GM23338 (cell line): ENCODE results near the gene SLC13A5. TPM values are rescaled to one million over a fixed set of nuclear protein-coding genes. Genes with fewer than 3 reads are reported as not detected.
"Not testable (repeated sequence)": the region's sequence is repeated elsewhere in the genome, so short reads cannot be mapped to it uniquely, and the experiment has no call there.

Experiments
- ATAC-seq: fragments of 200-7000 bp; cut with Tn5 transposase; 3 replicates; pipeline ENCODE4 v1.9.1; 2020
- DNase-seq: peaks from one replicate; pipeline ENCODE4 v3.0.0-alpha.2; 2015; ENCODE audit warnings: low spot score
- H2AFZ ChIP-seq: fragments of 200-600 bp; sonication (generic); 2 replicates; pipeline ENCODE4 v1.8.0; 2016; ENCODE audit warnings: antibody characterized with exemption, mild to moderate bottlenecking, moderate library complexity
- H3F3A ChIP-seq: fragments of 200-600 bp; sonication (generic); replicated peaks from 2 replicates; pipeline ENCODE4 v1.8.0; 2017; ENCODE audit warnings: antibody characterized with exemption, mixed run types, low read depth
- H3K27ac ChIP-seq: fragments of 200-600 bp; sonication (generic); 2 replicates; pipeline ENCODE4 v1.6.1; 2016; ENCODE audit warnings: low read depth
- H3K27me3 ChIP-seq: fragments of 200-600 bp; sonication (generic); 2 replicates; pipeline ENCODE4 v1.8.0; 2016; ENCODE audit warnings: mild to moderate bottlenecking, mixed run types, moderate library complexity; ENCODE audit not compliant: insufficient read depth
- H3K36me3 ChIP-seq: fragments of 200-600 bp; sonication (generic); 2 replicates; pipeline ENCODE4 v1.8.0; 2016; ENCODE audit warnings: mild to moderate bottlenecking; ENCODE audit not compliant: insufficient read depth
- H3K4me1 ChIP-seq: fragments of 200-600 bp; sonication (generic); 2 replicates; pipeline ENCODE4 v1.8.0; 2016; ENCODE audit warnings: mild to moderate bottlenecking, moderate library complexity; ENCODE audit not compliant: insufficient read depth
- H3K4me2 ChIP-seq: fragments of 200-600 bp; sonication (generic); 2 replicates; pipeline ENCODE4 v1.7.1; 2017; ENCODE audit warnings: mixed run types
- H3K4me3 ChIP-seq: fragments of 200-600 bp; sonication (generic); 2 replicates; pipeline ENCODE4 v1.6.1; 2016; ENCODE audit warnings: mixed run types
- H3K79me2 ChIP-seq: fragments of 200-600 bp; sonication (generic); replicated peaks from 2 replicates; pipeline ENCODE4 v1.8.0; 2017; ENCODE audit warnings: mild to moderate bottlenecking; ENCODE audit not compliant: insufficient read depth
- H3K9me2 ChIP-seq: fragments of 200-600 bp; sonication (generic); 2 replicates; pipeline ENCODE4 v1.8.0; 2017; ENCODE audit not compliant: insufficient read depth
- H4K20me1 ChIP-seq: fragments of 200-600 bp; sonication (generic); replicated peaks from 2 replicates; pipeline ENCODE4 v1.8.0; 2017; ENCODE audit warnings: mild to moderate bottlenecking; ENCODE audit not compliant: insufficient read depth
- H3K27ac Mint-ChIP-seq: 2 replicates; pipeline ENCODE4 v1.8.0; 2020; ENCODE audit warnings: inconsistent platforms, mild to moderate bottlenecking, moderate library complexity, mixed read lengths
- H3K27me3 Mint-ChIP-seq: 3 replicates; pipeline ENCODE4 v1.8.0; 2022; ENCODE audit warnings: low read depth, mild to moderate bottlenecking, moderate library complexity, mixed read lengths, inconsistent platforms; ENCODE audit not compliant: insufficient read depth, poor library complexity
- H3K36me3 Mint-ChIP-seq: 3 replicates; pipeline ENCODE4 v1.8.0; 2021; ENCODE audit warnings: low read depth, mild to moderate bottlenecking, inconsistent platforms, moderate library complexity, mixed read lengths
- H3K4me1 Mint-ChIP-seq: 3 replicates; pipeline ENCODE4 v1.8.0; 2020; ENCODE audit warnings: mild to moderate bottlenecking, inconsistent platforms, mixed read lengths
- H3K4me3 Mint-ChIP-seq: 3 replicates; pipeline ENCODE4 v1.8.0; 2021; ENCODE audit warnings: moderate library complexity, mild to moderate bottlenecking, inconsistent platforms, mixed read lengths
- H3K9me3 Mint-ChIP-seq: 3 replicates; pipeline ENCODE4 v1.8.0; 2020; ENCODE audit warnings: moderate library complexity, mild to moderate bottlenecking, inconsistent platforms, mixed read lengths
- NANOG ChIP-seq: IDR thresholded peaks from 2 replicates; pipeline ENCODE4 v1.6.1; 2016; ENCODE audit warnings: antibody characterized with exemption, borderline replicate concordance
- POLR2AphosphoS5 ChIP-seq: IDR thresholded peaks from 2 replicates; pipeline ENCODE4 v1.6.1; 2016; ENCODE audit warnings: antibody characterized with exemption, low read depth
- REST ChIP-seq: IDR thresholded peaks from one replicate; pipeline ENCODE4 v1.6.1; 2018; ENCODE audit warnings: antibody characterized with exemption; ENCODE audit not compliant: unreplicated experiment
- ZNF462 ChIP-seq: fragments of 250-450 bp; sonication (Bioruptor Pico); IDR thresholded peaks from 2 replicates; pipeline ENCODE4 v1.5.0; 2020; ENCODE audit warnings: mild to moderate bottlenecking, moderate library complexity
- polyA plus RNA-seq: library from polyadenylated mRNA; unstranded; fragments of >200 nt; fragmentation: Nextera tagmentation; extraction: Ambion mirVana; gene quantifications from 2 replicates; pipeline ENCODE4 v1.2.1, GENCODE V29; 2016
- total RNA-seq: library from RNA; depleted of rRNA; stranded (reverse); fragments of >200 nt; shearing (Covaris generic); gene quantifications from 2 replicates; pipeline ENCODE4 v1.2.3, GENCODE V29; 2014
- TF ChIP-seq, protein P1 (sequence below), 2 experiments: fragments of 200-600 bp in 1 of 2; sonication (generic) in 1 of 2; conservative IDR thresholded peaks; 2 replicates each; pipeline versions ENCODE4 v1.5.1 to v1.6.1; 2016 to 2017; ENCODE audit warnings: antibody characterized with exemption in 2 of 2, low read depth in 2 of 2, mild to moderate bottlenecking in 2 of 2, moderate library complexity in 1 of 2

The SLC13A5 gene
- total and polyA plus RNA-seq, 2 experiments from 2014 or later = 1.2 to 2.3 TPM

DNA sequence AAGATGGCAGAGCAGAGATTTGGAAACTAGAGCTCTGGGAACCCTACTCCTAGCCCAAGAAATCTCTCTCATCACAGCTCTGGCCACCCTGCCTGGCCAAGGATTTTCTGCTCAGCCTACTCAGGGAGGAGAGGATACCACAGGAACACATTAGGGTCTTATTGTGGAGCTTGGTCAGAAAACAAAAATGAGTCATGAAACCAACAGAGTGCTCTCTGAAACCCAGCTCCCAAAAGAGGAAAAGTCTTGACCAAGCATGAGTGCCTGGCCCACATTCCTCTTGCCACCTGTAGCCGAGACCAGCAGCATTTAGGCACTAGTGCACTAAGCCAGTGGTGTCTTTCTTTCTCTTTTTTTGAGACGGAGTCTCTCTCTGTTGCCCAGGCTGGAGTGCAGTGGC lies 18.1 kb downstream of the SLC13A5 start:
- no peak for ATAC-seq
- no peak for DNase-seq
- Histone ChIP-seq H4K20me1 (no peaks in the 10 kb centered on the region), H3K79me2 (no peaks in the 10 kb centered on the region), H2AFZ (no peak overlapping the region), H3K4me3 (no peak overlapping the region), H3K4me1 (no peaks in the 10 kb centered on the region), H3K9me2 (no peaks in the 10 kb centered on the region), H3F3A (no peaks in the 10 kb centered on the region), H3K4me2 (no peak overlapping the region), H3K27ac (no peak overlapping the region), H3K36me3 (no peaks in the 10 kb centered on the region), H3K27me3 (no peaks in the 10 kb centered on the region)
- H3K27ac Mint-ChIP-seq = no peak overlapping the region
- 0 out of 3 replicates have a peak, but pooled peaks cover 3% of the 10 kb centered on the region for H3K9me3 Mint-ChIP-seq
- no peaks in the 10 kb centered on the region for H3K4me1 Mint-ChIP-seq
- H3K27me3 Mint-ChIP-seq = peaks cover 17% of the 10 kb centered on the region
- no peaks in the 10 kb centered on the region; the same call in 2 of the 3 replicates for H3K36me3 Mint-ChIP-seq
- H3K4me3 Mint-ChIP-seq = no peak overlapping the region
- TF ChIP-seq, protein P1, sequence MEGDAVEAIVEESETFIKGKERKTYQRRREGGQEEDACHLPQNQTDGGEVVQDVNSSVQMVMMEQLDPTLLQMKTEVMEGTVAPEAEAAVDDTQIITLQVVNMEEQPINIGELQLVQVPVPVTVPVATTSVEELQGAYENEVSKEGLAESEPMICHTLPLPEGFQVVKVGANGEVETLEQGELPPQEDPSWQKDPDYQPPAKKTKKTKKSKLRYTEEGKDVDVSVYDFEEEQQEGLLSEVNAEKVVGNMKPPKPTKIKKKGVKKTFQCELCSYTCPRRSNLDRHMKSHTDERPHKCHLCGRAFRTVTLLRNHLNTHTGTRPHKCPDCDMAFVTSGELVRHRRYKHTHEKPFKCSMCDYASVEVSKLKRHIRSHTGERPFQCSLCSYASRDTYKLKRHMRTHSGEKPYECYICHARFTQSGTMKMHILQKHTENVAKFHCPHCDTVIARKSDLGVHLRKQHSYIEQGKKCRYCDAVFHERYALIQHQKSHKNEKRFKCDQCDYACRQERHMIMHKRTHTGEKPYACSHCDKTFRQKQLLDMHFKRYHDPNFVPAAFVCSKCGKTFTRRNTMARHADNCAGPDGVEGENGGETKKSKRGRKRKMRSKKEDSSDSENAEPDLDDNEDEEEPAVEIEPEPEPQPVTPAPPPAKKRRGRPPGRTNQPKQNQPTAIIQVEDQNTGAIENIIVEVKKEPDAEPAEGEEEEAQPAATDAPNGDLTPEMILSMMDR (conservative IDR thresholded peaks at IDR 0.05; ENCODE audit: low read depth in 2 of 2) = no peak
- no peak for TF ChIP-seq POLR2AphosphoS5
- no peak for TF ChIP-seq ZNF462 (CRISPR knock-in tag)
- no peak for TF ChIP-seq NANOG
- TF ChIP-seq REST = no peak

- not testable (repeated sequence) for DNase-seq, H3K9me3 Mint-ChIP-seq, H3K27ac ChIP-seq, H2AFZ ChIP-seq, H3K27me3 ChIP-seq, H4K20me1 ChIP-seq, H3K4me2 ChIP-seq, H3K79me2 ChIP-seq, ATAC-seq, H3K9me2 ChIP-seq, H3K4me3 ChIP-seq, H3K4me1 Mint-ChIP-seq, H3K4me3 Mint-ChIP-seq, H3K36me3 Mint-ChIP-seq, H3K27ac Mint-ChIP-seq, H3K36me3 ChIP-seq, H3K4me1 ChIP-seq, H3F3A ChIP-seq
- H3K27me3 Mint-ChIP-seq = peaks cover 11% of the 10 kb centered on the region
These were observed 21.2 kb downstream of the SLC13A5 start for GRCh38 chr17:6691958-6692357.
